Measurements from ENCODE around the gene AKAP8L. TPM values are rescaled to one million over a fixed set of nuclear protein-coding genes. Genes with fewer than 3 reads are reported as not detected.

AKAP8L gene
- total and polyA plus RNA-seq, 2 donors (not counting 1 experiment from before 2014, with no cell fraction given): 184 to 211 TPM

GRCh38 chr19:15443325-15443724 is 24.5 kb upstream of the AKAP8L start:
- POLR2A ChIA-PET: no interaction called here
- H3K4me3 Mint-ChIP-seq: no peak overlapping the region
- no peaks in the 10 kb centered on the region for H3K79me2 ChIP-seq (ENCODE audit: control insufficient read depth, insufficient read depth, low read length)
- no peaks in the 10 kb centered on the region for H3K36me3 ChIP-seq (replicated peaks in 1 of 2; ENCODE audit: control extremely low read depth in 1 of 2, control insufficient read depth in 1 of 2, extremely low read depth in 1 of 2, insufficient read depth in 2 of 2, low read length in 1 of 2)
- TF ChIP-seq EZH2 (IDR thresholded peaks at IDR 0.05; ENCODE audit: borderline replicate concordance, insufficient read depth, low read depth, low read length, poor library complexity, severe bottlenecking) (no peak), CTCF (IDR thresholded peaks at IDR 0.05) (no peak)
- no peaks in the 10 kb centered on the region for H3K4me1 Mint-ChIP-seq
- intact Hi-C loops (cut with micrococcal nuclease): no loop called here
- no peaks in the 10 kb centered on the region for H3K9me3 ChIP-seq (ENCODE audit: control extremely low read depth in 1 of 3, control insufficient read depth in 2 of 3, insufficient read depth in 1 of 3, low read length in 2 of 3)
- no peak overlapping the region for H3K4me3 ChIP-seq (ENCODE audit: control extremely low read depth in 1 of 5, extremely low read depth in 1 of 5, insufficient read depth in 1 of 5, low read depth in 2 of 5, low read length in 4 of 5)
- no peak overlapping the region for H3K9ac ChIP-seq (ENCODE audit: low read length)
- H2AFZ ChIP-seq (ENCODE audit: insufficient read depth, low read depth, low read length, poor library complexity, severe bottlenecking): no peak overlapping the region
- no peaks in the 10 kb centered on the region for H4K20me1 ChIP-seq (ENCODE audit: control insufficient read depth, insufficient read depth, low read length, poor library complexity, severe bottlenecking)
- CTCF ChIA-PET: no interaction called here
- DNase-seq (no peak), ATAC-seq (ENCODE audit: low read depth) (no peak)
- no peak overlapping the region for H3K27ac Mint-ChIP-seq
- no peak overlapping the region for H3K4me2 ChIP-seq (replicated peaks; ENCODE audit: low read depth, low read length, poor library complexity, severe bottlenecking)
- no peaks in the 10 kb centered on the region for H3K27me3 ChIP-seq (replicated peaks in 1 of 4; ENCODE audit: control extremely low read depth in 1 of 4, control insufficient read depth in 3 of 4, insufficient read depth in 4 of 4, low read length in 3 of 4)
- H3K4me1 ChIP-seq (ENCODE audit: control insufficient read depth in 2 of 2, insufficient read depth in 2 of 2, low read length in 2 of 2): peaks cover 0 to 2% of the 10 kb centered on the region in 2 donors
- no peak overlapping the region for H3K27ac ChIP-seq (ENCODE audit: low read length in 2 of 2)
- WGBS (ENCODE audit: insufficient coverage): 88% methylated on average over 3 of the region's 3 CpGs
- H3K27me3 Mint-ChIP-seq: no peaks in the 10 kb centered on the region
- no peaks in the 10 kb centered on the region for H3K9me3 Mint-ChIP-seq (ENCODE audit: insufficient read depth)

GRCh38 chr19:15442142-15442920 is 23.5 kb upstream of the AKAP8L start:
- intact Hi-C loops (cut with micrococcal nuclease): no loop called here
- H3K79me2 ChIP-seq (ENCODE audit: control insufficient read depth, insufficient read depth, low read length): no peaks in the 10 kb centered on the region
- no peaks in the 10 kb centered on the region for H3K27me3 ChIP-seq (replicated peaks in 1 of 4; ENCODE audit: control extremely low read depth in 1 of 4, control insufficient read depth in 3 of 4, insufficient read depth in 4 of 4, low read length in 3 of 4)
- Mint-ChIP-seq H3K9me3 (ENCODE audit: insufficient read depth) (no peaks in the 10 kb centered on the region), H3K4me1 (no peaks in the 10 kb centered on the region), H3K27ac (no peak overlapping the region), H3K27me3 (no peaks in the 10 kb centered on the region), H3K4me3 (no peak overlapping the region)
- H3K27ac ChIP-seq (ENCODE audit: low read length in 2 of 2): no peak overlapping the region
- H3K4me2 ChIP-seq (replicated peaks; ENCODE audit: low read depth, low read length, poor library complexity, severe bottlenecking): no peak overlapping the region
- no peak overlapping the region for H3K9ac ChIP-seq (ENCODE audit: low read length)
- H3K9me3 ChIP-seq (ENCODE audit: control extremely low read depth in 1 of 3, control insufficient read depth in 2 of 3, insufficient read depth in 1 of 3, low read length in 2 of 3): no peaks in the 10 kb centered on the region
- CTCF ChIA-PET: no interaction called here
- POLR2A ChIA-PET: no interaction called here
- 88% methylated on average over 11 of the region's 13 CpGs for WGBS (ENCODE audit: insufficient coverage)
- TF ChIP-seq CTCF (IDR thresholded peaks at IDR 0.05) (no peak), EZH2 (IDR thresholded peaks at IDR 0.05; ENCODE audit: borderline replicate concordance, insufficient read depth, low read depth, low read length, poor library complexity, severe bottlenecking) (no peak)
- H4K20me1 ChIP-seq (ENCODE audit: control insufficient read depth, insufficient read depth, low read length, poor library complexity, severe bottlenecking): no peaks in the 10 kb centered on the region
- DNase-seq: no peak
- no peaks in the 10 kb centered on the region for H3K4me1 ChIP-seq (ENCODE audit: control insufficient read depth in 2 of 2, insufficient read depth in 2 of 2, low read length in 2 of 2)
- no peak overlapping the region for H2AFZ ChIP-seq (ENCODE audit: insufficient read depth, low read depth, low read length, poor library complexity, severe bottlenecking)
- no peak for ATAC-seq (ENCODE audit: low read depth)
- H3K36me3 ChIP-seq (replicated peaks in 1 of 2; ENCODE audit: control extremely low read depth in 1 of 2, control insufficient read depth in 1 of 2, extremely low read depth in 1 of 2, insufficient read depth in 2 of 2, low read length in 1 of 2): no peaks in the 10 kb centered on the region
- no peak overlapping the region for H3K4me3 ChIP-seq (ENCODE audit: control extremely low read depth in 1 of 5, extremely low read depth in 1 of 5, insufficient read depth in 1 of 5, low read depth in 2 of 5, low read length in 4 of 5)
